ENCODE results near the gene LILRA2.
"Not testable (repeated sequence)": the region's sequence is repeated elsewhere in the genome, so short reads cannot be mapped to it uniquely, and the experiment has no call there.

LILRA2 gene

GRCh38 chr19:54612428-54612827 is 38.8 kb downstream of the LILRA2 start:
- no peak for DNase-seq

GRCh38 chr19:54614726-54615125 is 41.1 kb downstream of the LILRA2 start:
- DNase-seq = no peak

GRCh38 chr19:54616057-54616456 is 42.5 kb downstream of the LILRA2 start:
- DNase-seq = no peak

GRCh38 chr19:54616821-54617560 is 43.4 kb downstream of the LILRA2 start:
- DNase-seq = no peak

- DNase-seq = no peak
These were observed 46.9 kb downstream of the LILRA2 start for GRCh38 chr19:54620464-54620863.

- no peak for DNase-seq
These were observed 48.8 kb downstream of the LILRA2 start for GRCh38 chr19:54622431-54622830.

- DNase-seq = not testable (repeated sequence)
These were observed 50.6 kb downstream of the LILRA2 start for GRCh38 chr19:54624234-54624633.

- not testable (repeated sequence) for DNase-seq
These were observed 51.5 kb downstream of the LILRA2 start for GRCh38 chr19:54624934-54625730.

- no peak for DNase-seq
These were observed 53.2 kb downstream of the LILRA2 start for GRCh38 chr19:54626757-54627156.

- not testable (repeated sequence) for DNase-seq
These were observed 54.3 kb downstream of the LILRA2 start for GRCh38 chr19:54627912-54628311.

- not testable (repeated sequence) for DNase-seq
These were observed 56.7 kb downstream of the LILRA2 start, which contains the start of gene LILRB1 for GRCh38 chr19:54630262-54630661. Gene LILRB1 (plus strand): TSS chr19:54630484. CDS start chr19:54631074, 590 bp downstream.

- DNase-seq = no peak
These were observed 57.2 kb downstream of the LILRA2 start for GRCh38 chr19:54630782-54631181.

- DNase-seq = not testable (repeated sequence)
These were observed 58.1 kb downstream of the LILRA2 start for GRCh38 chr19:54631489-54632337.

GRCh38 chr19:54632517-54632916 is 58.9 kb downstream of the LILRA2 start:
- DNase-seq = not testable (repeated sequence)

- DNase-seq = no peak
These were observed 59.8 kb downstream of the LILRA2 start for GRCh38 chr19:54633401-54633800.

GRCh38 chr19:54636081-54636480 is 62.5 kb downstream of the LILRA2 start:
- DNase-seq = not testable (repeated sequence)

GRCh38 chr19:54638683-54639082 is 65.1 kb downstream of the LILRA2 start:
- DNase-seq = no peak

All from KG1 (cell line).